ENCODE data around the gene MYH7B. TPM values are rescaled to one million over a fixed set of nuclear protein-coding genes. Genes with fewer than 3 reads are reported as not detected.

Gene MYH7B
- total RNA-seq, 4 donors from 2014 or later, result 0.19 to 0.56 (median 0.40) TPM

DNA sequence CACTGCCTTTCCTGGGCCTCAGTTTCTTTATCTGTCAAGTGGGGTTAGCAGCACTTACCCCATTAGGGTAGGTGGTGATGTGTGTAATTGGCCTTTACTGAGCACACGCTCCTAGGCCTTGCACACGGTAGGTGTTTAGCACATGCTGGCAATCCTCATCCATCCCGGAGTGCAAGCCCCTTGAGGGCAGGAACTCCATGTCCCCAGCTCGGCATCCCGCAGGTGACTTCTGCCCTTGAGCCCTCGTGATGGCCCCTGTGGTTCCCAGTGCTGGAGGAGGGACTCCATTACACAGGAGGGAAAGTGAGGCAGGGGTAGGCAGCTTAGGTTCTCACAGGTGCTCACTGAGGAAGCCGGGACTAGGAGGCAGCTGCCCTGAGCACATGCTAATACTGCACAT is 40.0 kb downstream of the MYH7B start:
- TF ChIP-seq, protein P1, sequence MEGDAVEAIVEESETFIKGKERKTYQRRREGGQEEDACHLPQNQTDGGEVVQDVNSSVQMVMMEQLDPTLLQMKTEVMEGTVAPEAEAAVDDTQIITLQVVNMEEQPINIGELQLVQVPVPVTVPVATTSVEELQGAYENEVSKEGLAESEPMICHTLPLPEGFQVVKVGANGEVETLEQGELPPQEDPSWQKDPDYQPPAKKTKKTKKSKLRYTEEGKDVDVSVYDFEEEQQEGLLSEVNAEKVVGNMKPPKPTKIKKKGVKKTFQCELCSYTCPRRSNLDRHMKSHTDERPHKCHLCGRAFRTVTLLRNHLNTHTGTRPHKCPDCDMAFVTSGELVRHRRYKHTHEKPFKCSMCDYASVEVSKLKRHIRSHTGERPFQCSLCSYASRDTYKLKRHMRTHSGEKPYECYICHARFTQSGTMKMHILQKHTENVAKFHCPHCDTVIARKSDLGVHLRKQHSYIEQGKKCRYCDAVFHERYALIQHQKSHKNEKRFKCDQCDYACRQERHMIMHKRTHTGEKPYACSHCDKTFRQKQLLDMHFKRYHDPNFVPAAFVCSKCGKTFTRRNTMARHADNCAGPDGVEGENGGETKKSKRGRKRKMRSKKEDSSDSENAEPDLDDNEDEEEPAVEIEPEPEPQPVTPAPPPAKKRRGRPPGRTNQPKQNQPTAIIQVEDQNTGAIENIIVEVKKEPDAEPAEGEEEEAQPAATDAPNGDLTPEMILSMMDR (IDR thresholded peaks at IDR 0.05), result no peak
- DNase-seq (ENCODE audit: low spot score) (no peak), ATAC-seq (ENCODE audit: low FRiP score) (no peak)

DNA sequence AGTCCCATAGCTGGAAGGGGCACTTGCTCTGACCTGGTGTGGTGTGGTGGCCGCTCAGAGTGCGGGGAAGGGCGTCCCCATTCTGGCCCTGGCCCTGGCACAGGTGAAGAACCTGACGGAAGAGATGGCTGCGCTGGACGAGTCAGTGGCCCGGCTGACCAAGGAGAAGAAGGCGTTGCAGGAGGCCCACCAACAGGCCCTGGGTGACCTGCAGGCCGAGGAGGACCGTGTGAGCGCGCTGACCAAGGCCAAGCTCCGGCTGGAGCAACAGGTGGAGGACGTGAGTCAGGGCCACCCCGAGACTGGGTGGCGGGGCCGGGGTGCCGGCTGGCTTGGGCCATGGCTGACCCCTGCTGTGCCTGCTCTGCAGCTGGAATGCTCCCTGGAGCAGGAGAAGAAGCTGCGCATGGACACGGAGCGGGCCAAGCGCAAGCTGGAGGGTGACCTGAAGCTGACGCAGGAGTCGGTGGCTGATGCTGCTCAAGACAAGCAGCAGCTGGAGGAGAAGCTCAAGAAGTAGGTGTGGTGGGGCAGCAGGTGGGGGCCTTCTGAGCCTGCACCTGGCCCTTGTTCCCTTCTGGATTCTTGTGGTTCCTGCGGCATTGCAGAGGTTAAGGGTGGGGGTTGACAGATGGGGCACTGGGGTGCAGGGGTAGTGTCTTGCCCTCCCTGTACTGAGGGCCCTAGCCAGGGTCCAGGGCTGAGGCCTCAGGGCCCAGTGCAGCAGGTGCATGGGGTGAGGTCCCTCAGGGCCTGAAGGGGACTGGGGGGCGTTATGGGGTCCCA is 40.8 kb downstream of the MYH7B start:
- ATAC-seq (ENCODE audit: low FRiP score) (no peak), DNase-seq (ENCODE audit: low spot score) (no peak)
- TF ChIP-seq, protein P1 (IDR thresholded peaks at IDR 0.05), result no peak

DNA sequence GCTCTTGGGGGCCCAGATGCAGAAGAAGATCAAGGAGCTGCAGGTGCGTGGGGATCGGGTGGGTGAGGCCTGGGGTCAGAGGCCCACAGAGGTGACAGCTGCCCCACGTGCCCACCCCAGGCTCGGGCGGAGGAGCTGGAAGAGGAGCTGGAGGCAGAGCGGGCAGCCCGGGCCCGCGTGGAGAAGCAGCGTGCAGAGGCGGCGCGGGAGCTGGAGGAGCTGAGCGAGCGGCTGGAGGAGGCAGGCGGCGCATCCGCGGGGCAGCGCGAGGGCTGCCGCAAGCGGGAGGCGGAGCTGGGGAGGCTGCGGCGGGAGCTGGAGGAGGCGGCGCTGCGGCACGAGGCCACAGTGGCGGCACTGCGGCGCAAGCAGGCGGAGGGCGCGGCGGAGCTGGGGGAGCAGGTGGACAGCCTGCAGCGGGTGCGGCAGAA is 41.5 kb downstream of the MYH7B start:
- TF ChIP-seq, protein P1 (IDR thresholded peaks at IDR 0.05), result no peak
- DNase-seq (ENCODE audit: low spot score) (no peak), ATAC-seq (ENCODE audit: low FRiP score) (peak; percentile 65)

DNA sequence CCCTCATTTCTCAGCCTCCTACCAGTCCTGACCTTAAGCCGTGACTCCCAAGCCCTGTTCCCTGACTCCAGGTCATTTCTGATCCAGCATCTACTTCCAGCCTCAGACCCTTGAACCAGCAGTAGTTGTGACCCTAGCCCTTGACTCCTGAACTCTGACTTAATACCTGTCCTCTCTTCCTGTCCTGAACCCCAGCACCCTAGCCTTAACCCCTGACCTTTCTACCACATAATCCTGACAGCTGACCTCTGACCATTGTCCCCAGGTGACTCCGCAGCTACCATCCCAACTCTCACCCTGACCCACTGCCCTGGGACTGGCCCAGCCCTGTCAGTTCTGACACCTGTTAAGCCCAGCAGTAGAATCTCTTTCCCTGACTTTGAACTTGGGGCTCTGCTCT is 42.1 kb downstream of the MYH7B start:
- TF ChIP-seq, protein P1 (IDR thresholded peaks at IDR 0.05), result no peak
- no peak for DNase-seq (ENCODE audit: low spot score)
- ATAC-seq (ENCODE audit: low FRiP score), result no peak

GRCh38 chr20:34998331-34998950 is 42.8 kb downstream of the MYH7B start:
- ATAC-seq (ENCODE audit: low FRiP score) (no peak), DNase-seq (ENCODE audit: low spot score) (no peak)
- TF ChIP-seq, protein P1 (IDR thresholded peaks at IDR 0.05), result no peak

GRCh38 chr20:34999021-34999451 is 43.4 kb downstream of the MYH7B start:
- TF ChIP-seq, protein P1 (IDR thresholded peaks at IDR 0.05), result no peak
- DNase-seq (ENCODE audit: low spot score) (no peak), ATAC-seq (ENCODE audit: low FRiP score) (no peak)

GRCh38 chr20:34999782-35000181 is 44.1 kb downstream of the MYH7B start:
- ATAC-seq (ENCODE audit: low FRiP score) (no peak), DNase-seq (ENCODE audit: low spot score) (no peak)
- TF ChIP-seq, protein P1 (IDR thresholded peaks at IDR 0.05), result no peak
